NCI-H345 treated with DMSO at 0.1 percent for 48 hours (cell line): ENCODE data around the gene GTF2IRD1.
"Not testable (repeated sequence)": the region's sequence is repeated elsewhere in the genome, so short reads cannot be mapped to it uniquely, and the experiment has no call there.

Source experiments
- DNase-seq: peaks from one replicate; lab custom pipeline; 2025; ENCODE audit not compliant: unreplicated experiment; lab: John Stamatoyannopoulos, UW

The GTF2IRD1 gene, protein sequence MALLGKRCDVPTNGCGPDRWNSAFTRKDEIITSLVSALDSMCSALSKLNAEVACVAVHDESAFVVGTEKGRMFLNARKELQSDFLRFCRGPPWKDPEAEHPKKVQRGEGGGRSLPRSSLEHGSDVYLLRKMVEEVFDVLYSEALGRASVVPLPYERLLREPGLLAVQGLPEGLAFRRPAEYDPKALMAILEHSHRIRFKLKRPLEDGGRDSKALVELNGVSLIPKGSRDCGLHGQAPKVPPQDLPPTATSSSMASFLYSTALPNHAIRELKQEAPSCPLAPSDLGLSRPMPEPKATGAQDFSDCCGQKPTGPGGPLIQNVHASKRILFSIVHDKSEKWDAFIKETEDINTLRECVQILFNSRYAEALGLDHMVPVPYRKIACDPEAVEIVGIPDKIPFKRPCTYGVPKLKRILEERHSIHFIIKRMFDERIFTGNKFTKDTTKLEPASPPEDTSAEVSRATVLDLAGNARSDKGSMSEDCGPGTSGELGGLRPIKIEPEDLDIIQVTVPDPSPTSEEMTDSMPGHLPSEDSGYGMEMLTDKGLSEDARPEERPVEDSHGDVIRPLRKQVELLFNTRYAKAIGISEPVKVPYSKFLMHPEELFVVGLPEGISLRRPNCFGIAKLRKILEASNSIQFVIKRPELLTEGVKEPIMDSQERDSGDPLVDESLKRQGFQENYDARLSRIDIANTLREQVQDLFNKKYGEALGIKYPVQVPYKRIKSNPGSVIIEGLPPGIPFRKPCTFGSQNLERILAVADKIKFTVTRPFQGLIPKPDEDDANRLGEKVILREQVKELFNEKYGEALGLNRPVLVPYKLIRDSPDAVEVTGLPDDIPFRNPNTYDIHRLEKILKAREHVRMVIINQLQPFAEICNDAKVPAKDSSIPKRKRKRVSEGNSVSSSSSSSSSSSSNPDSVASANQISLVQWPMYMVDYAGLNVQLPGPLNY

GRCh38 chr7:74453322-74454011 is at the start of gene GTF2IRD1:
Gene GTF2IRD1, plus strand, starts transcription at chr7:74453906. Its CDS starts 54,175 bp downstream, at chr7:74508081.
- peak; percentile 38 for DNase-seq

GRCh38 chr7:74404388-74404700 is 49.4 kb upstream of the GTF2IRD1 start:
- no peak for DNase-seq

- DNase-seq = no peak
These were observed 49.0 kb upstream of the GTF2IRD1 start for GRCh38 chr7:74404741-74405140.

- no peak for DNase-seq
These were observed 48.4 kb upstream of the GTF2IRD1 start for GRCh38 chr7:74405191-74405898.

DNA sequence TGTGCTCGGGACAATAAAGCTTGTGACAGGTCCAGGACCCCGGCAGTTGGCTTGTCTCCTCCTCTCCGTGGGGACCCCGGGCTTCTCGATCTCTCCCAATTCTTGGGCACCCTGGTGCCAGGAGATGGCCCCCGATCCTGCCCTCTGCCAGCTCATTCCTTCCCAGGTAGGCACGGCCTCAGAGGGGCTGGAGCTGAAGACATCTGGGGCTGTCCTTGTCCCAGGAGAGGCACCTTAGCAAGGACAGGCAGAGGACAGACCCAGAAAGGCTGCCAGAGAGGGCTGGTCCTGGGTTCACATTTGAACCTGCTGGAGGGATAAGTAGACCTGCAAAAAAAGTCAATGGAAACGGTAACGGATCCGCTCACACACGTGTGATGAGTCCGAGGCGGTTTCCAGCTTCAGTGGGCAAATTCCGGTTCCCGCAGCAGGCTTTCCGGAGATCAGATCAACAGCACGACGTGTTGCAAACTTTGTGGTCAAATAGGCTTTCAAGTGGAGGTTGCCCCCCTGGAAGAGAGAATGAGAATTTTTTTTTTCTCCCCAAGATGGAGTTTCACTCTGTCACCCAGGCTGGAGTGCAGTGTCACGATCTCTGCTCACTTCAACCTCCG is 47.7 kb upstream of the GTF2IRD1 start:
- no peak for DNase-seq

- no peak for DNase-seq
These were observed 45.7 kb upstream of the GTF2IRD1 start for GRCh38 chr7:74407958-74408357.

DNA sequence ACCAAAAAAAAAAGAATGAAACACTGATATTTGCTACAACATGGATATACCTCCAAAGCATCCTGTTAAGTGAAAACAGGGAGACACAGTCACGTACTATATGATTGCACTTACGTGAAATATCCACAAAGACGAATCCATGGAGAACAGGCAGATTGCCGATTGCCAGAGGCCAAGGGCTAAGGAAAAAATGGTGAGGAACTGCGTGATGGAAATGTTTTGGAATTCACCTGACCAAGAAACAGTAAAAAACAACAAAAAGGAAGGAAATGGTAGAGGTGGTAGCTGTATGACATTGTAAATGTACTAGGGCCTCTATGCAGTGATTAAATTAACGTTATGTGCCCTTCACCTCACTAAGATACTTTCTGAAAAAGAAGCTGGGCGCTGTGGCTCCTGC is 44.1 kb upstream of the GTF2IRD1 start:
- DNase-seq = no peak

GRCh38 chr7:74410772-74411171 is 42.9 kb upstream of the GTF2IRD1 start:
- no peak for DNase-seq

- DNase-seq = not testable (repeated sequence)
These were observed 42.1 kb upstream of the GTF2IRD1 start for GRCh38 chr7:74411571-74411970.

DNA sequence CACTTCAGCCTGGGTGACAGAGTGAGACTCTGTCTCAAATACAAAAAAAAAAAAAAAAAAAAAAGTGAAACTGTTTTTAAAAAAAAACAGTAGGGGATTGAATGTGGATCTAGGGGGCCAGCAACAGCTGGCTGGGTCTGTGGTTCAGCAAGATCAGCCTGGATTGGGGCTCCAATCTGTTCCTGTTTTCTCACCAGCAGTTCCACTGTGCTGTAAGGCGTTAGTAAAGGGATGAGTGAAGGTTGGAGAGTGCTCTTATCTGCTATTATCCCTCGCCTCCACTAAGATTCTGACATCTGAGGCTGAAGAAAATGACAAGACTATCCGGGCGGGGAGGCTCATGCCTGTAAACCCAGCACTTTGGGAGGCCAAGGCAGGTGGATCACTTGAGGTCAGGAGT is 41.6 kb upstream of the GTF2IRD1 start:
- no peak for DNase-seq

DNA sequence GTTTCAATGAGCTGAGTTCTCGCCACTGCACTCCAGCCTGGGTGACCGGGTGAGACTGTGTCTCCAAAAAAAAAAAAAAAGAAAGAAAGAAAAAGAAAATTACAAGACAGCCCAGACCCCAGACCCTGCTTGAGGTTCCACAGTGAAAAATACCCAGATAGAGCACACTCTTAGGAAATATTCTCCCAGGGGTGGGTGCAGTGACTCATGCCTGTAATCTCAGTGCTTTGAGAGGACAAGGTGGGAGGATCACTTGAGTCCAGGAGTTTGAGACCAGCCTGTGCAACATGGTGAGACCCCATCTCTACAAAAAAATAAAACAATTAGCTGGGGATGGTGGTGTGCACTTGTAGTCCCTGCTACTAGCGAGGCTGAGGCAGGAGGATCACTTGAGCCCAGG is 41.1 kb upstream of the GTF2IRD1 start:
- DNase-seq = no peak

GRCh38 chr7:74414595-74415333 is 38.9 kb upstream of the GTF2IRD1 start:
- not testable (repeated sequence) for DNase-seq

DNA sequence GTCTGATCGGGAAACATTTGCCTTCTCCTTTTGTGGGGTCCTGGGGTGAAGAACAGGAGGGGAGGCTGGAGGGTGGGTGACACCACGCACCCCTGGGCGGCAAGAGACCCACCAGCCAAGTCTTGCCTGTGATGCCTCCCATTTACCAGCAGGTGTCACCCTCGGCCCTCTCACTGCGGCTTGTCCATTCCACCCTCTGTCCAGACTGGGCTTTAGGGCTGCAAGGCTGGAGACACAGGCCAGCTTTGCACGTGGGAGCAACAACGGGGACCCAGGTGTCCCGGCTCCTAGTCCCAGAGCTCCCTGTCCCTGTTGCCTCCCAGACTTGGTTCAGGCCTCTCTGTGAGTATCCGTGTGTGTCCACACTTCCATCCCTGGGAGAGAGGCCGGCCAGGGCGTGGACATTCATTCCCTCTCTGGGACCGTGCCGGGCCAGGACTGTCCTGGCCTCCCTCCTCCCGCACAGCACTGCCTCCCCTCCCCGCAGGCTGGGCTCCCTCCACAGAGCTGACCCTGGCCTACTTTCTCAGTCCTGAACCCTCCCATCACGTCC is 36.2 kb upstream of the GTF2IRD1 start:
- peak; percentile 5 for DNase-seq

- no peak for DNase-seq
These were observed 35.6 kb upstream of the GTF2IRD1 start for GRCh38 chr7:74418076-74418475.

GRCh38 chr7:74418538-74418937 is 35.2 kb upstream of the GTF2IRD1 start:
- DNase-seq = no peak

DNA sequence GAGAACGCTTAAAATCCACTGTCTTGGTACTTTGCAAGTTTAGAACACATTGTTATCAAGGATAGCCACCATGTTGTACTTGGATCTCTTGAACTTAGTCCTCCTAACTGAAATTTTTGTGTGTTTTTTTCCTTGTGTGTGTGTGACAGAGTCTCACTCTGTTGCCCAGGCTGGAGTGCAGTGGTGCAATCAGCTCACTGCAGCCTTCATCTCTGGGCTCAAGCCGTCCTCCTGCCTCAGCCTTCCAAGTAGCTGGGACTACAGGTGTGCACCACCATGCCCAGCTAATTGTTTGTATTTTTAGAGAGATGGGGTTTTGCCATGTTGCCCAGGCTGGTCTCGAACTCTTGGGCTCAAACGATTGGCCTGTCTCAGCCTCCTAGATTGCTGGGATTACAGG is 34.5 kb upstream of the GTF2IRD1 start:
- DNase-seq = not testable (repeated sequence)

DNA sequence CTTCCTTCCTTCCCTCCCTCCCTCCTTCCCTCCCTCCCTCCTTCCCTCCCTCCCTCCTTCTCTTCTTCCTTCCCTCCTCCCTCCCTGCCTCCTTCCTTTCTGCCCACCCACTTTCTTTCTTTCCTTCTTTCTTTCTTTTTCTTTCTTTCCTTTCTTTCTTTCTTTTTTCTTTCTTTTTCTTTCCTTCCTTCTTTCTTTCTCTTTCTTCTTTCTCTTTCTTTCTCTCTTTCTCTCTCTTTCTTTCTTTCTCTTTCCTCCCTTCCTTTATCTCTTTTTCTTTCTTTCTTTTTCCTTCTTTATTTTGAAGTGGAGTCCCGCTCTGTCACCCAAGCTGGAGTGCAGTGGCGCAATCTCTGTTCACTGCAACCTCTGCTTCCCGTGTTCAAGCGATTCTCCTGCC is 33.7 kb upstream of the GTF2IRD1 start:
- DNase-seq = no peak

DNA sequence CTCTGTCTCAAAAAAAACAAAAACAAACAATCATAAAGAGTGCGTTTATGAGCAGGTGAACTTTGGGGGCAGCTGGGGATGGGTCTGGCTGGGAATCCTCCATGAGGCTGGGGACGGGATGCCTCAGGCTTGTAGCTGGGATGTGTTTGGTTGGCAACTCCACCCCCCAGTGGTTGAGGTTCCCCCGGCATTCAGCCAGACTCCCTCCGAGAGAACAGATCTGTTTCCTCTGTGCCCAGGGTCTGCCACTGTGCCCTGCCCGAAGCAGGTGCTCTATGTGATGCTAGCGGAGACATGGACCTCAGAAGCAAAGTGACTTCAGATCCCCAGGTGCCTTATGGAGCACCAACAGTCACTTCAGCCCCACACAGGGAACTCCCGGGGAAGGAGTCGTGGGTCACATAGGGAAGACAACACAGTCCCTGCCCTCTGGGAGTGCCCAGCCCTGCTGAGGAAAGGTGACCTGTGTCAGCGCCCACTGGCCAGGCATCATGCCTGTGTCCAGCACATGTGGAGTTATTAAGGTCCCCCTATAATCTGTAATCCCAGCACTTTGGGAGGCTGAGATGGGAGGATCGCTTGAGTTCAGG is 29.3 kb upstream of the GTF2IRD1 start:
- DNase-seq = no peak

DNA sequence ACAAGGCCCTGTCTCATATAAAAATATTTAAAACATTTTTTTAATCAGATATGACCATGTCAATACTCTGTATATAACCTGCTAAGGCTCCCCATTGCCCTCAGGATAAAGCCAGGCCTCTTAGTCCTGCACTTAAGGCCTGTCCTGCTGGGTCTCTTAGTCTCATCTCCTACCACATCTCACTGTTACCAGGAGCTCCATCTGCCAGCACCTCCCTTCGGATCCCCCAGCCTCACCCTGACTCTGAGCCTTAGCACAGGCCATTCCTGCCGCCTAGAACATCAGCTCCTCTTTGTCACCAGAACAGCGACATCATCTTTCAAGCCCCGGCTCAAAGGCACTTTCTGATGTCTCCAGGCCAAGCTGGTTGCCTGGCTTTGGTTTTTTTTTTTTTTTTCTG is 25.7 kb upstream of the GTF2IRD1 start:
- no peak for DNase-seq
